Liver (tissue), 9 donors: ENCODE data around the gene PLA2G3. TPM values are rescaled to one million over a fixed set of nuclear protein-coding genes. Genes with fewer than 3 reads are reported as not detected.

ENCODE experiments used
- DNase-seq: peaks from one replicate; pipeline ENCODE4 v3.0.0-alpha.2; 2017; ENCODE audit warnings: low spot score
- H3K27ac ChIP-seq, 2 donors: one replicate each; pipeline ENCODE4 v1.7.0; 2013; ENCODE audit warnings: inconsistent platforms in 2 of 2, low read length in 2 of 2, control low read depth in 1 of 2, low read depth in 1 of 2, mild to moderate bottlenecking in 1 of 2
- H3K27me3 ChIP-seq, 4 donors: one replicate each; pipeline versions ENCODE4 v1.6.1 to v1.7.0; 2013; ENCODE audit warnings: low read length in 3 of 4, inconsistent platforms in 1 of 4, mild to moderate bottlenecking in 1 of 4, moderate library complexity in 1 of 4; ENCODE audit not compliant: control insufficient read depth in 4 of 4, insufficient read depth in 4 of 4
- H3K36me3 ChIP-seq, 4 donors: one replicate each; pipeline versions ENCODE4 v1.6.1 to v1.7.0; 2013; ENCODE audit warnings: low read length in 3 of 4, mild to moderate bottlenecking in 3 of 4, low read depth in 1 of 4, moderate library complexity in 1 of 4; ENCODE audit not compliant: control insufficient read depth in 4 of 4, insufficient read depth in 3 of 4
- H3K4me1 ChIP-seq, 4 donors: one replicate each; pipeline versions ENCODE4 v1.6.1 to v1.7.0; 2013; ENCODE audit warnings: low read length in 3 of 4, mild to moderate bottlenecking in 3 of 4, moderate library complexity in 1 of 4; ENCODE audit not compliant: control insufficient read depth in 4 of 4, insufficient read depth in 4 of 4
- H3K4me3 ChIP-seq, 3 donors: one replicate each; pipeline versions ENCODE4 v1.6.1 to v1.7.0; 2013; ENCODE audit warnings: low read length in 3 of 3, control low read depth in 1 of 3, low read depth in 1 of 3, mild to moderate bottlenecking in 1 of 3
- H3K9ac ChIP-seq, 2 donors: one replicate each; pipeline ENCODE4 v1.7.0; 2013; ENCODE audit warnings: low read length in 2 of 2, mild to moderate bottlenecking in 2 of 2, moderate library complexity in 2 of 2, control low read depth in 1 of 2, low read depth in 1 of 2
- H3K9me3 ChIP-seq, 4 donors: one replicate each; pipeline versions ENCODE4 v1.6.1 to v1.7.0; 2013; ENCODE audit warnings: low read length in 3 of 4; ENCODE audit not compliant: control insufficient read depth in 4 of 4
- EGR1 ChIP-seq, 2 donors: IDR thresholded peaks; 2 replicates each; pipeline ENCODE4 v1.6.1; 2016 to 2018; ENCODE audit warnings: antibody characterized with exemption in 2 of 2, low read depth in 2 of 2
- FOXA1 ChIP-seq: IDR thresholded peaks from 2 replicates; pipeline ENCODE4 v1.6.1; 2016; ENCODE audit warnings: antibody characterized with exemption
- FOXA2 ChIP-seq: IDR thresholded peaks from 2 replicates; pipeline ENCODE4 v1.6.1; 2016; ENCODE audit warnings: antibody characterized with exemption
- GABPA ChIP-seq, 2 donors: IDR thresholded peaks in 1 of 2; conservative IDR thresholded peaks in 1 of 2; 2 replicates each; pipeline ENCODE4 v1.6.1; 2016; ENCODE audit warnings: antibody characterized with exemption in 2 of 2, mild to moderate bottlenecking in 1 of 2, moderate library complexity in 1 of 2
- HNF4A ChIP-seq, 2 donors: conservative IDR thresholded peaks; 2 replicates each; pipeline ENCODE4 v1.6.1; 2016; ENCODE audit warnings: antibody characterized with exemption in 2 of 2, mild to moderate bottlenecking in 2 of 2
- HNF4G ChIP-seq: IDR thresholded peaks from 2 replicates; pipeline ENCODE4 v1.6.1; 2016; ENCODE audit warnings: antibody characterized with exemption
- JUND ChIP-seq, 2 donors: IDR thresholded peaks; 2 replicates each; pipeline ENCODE4 v1.6.1; 2016; ENCODE audit warnings: antibody characterized with exemption in 2 of 2
- NR2F2 ChIP-seq: IDR thresholded peaks from 2 replicates; pipeline ENCODE4 v1.6.1; 2016; ENCODE audit warnings: antibody characterized with exemption
- RAD21 ChIP-seq, 2 donors: IDR thresholded peaks; 2 replicates each; pipeline ENCODE4 v1.6.1; 2016; ENCODE audit warnings: antibody characterized with exemption in 2 of 2, mild to moderate bottlenecking in 2 of 2
- RXRA ChIP-seq, 2 donors: IDR thresholded peaks; 2 replicates each; pipeline ENCODE4 v1.6.1; 2017 to 2018; ENCODE audit warnings: antibody characterized with exemption in 2 of 2, mild to moderate bottlenecking in 1 of 2
- SP1 ChIP-seq: IDR thresholded peaks from 2 replicates; pipeline ENCODE4 v1.6.1; 2018; ENCODE audit warnings: antibody characterized with exemption, mild to moderate bottlenecking
- TAF1 ChIP-seq: conservative IDR thresholded peaks from 2 replicates; pipeline ENCODE4 v1.6.1; 2016; ENCODE audit warnings: antibody characterized with exemption, mild to moderate bottlenecking
- YY1 ChIP-seq: IDR thresholded peaks from 2 replicates; pipeline ENCODE4 v1.6.1; 2016; ENCODE audit warnings: antibody characterized with exemption, mild to moderate bottlenecking
- WGBS: extraction: QIAGEN DNeasy Blood & Tissue Kit; methylation state at CpG from one replicate; pipeline ENCODE4 v1.1.7; 2013; 5-methylcytosine and 5-hydroxymethylcytosine counted together
- polyA plus RNA-seq, 2 donors: library from polyadenylated mRNA; stranded (reverse) in 1 of 2; unstranded in 1 of 2; fragments of 200-250 nt in 1 of 2; fragments of >200 nt in 1 of 2; fragmentation: Nextera tagmentation in 1 of 2; extraction: Ambion mirVana in 1 of 2; gene quantifications; one replicate each; pipeline versions ENCODE4 v1.2.1 to v1.2.3, GENCODE V29; 2013 to 2015
- total RNA-seq, 2 donors: library from RNA; depleted of rRNA; stranded (reverse); fragments of >200 nt; gene quantifications; one replicate each; pipeline ENCODE4 v1.2.3, GENCODE V29; 2014
- TF ChIP-seq, protein P1 (sequence below): IDR thresholded peaks from 2 replicates; pipeline ENCODE4 v1.6.1; 2016; ENCODE audit warnings: antibody characterized with exemption
- TF ChIP-seq, protein P2 (sequence below): IDR thresholded peaks from 2 replicates; pipeline ENCODE4 v1.6.1; 2016; ENCODE audit warnings: antibody characterized with exemption
- TF ChIP-seq, protein P3 (sequence below): IDR thresholded peaks from 2 replicates; pipeline ENCODE4 v1.6.1; 2016; ENCODE audit warnings: antibody characterized with exemption, mild to moderate bottlenecking
- TF ChIP-seq, protein P4 (sequence below): IDR thresholded peaks from 2 replicates; pipeline ENCODE4 v1.6.1; 2016; ENCODE audit warnings: antibody characterized with exemption
- TF ChIP-seq, protein P5 (sequence below): fragments of 150-350 bp; IDR thresholded peaks from 2 replicates; pipeline ENCODE4 v1.5.1; 2017; ENCODE audit warnings: improper control_type of control experiment, low read depth, low read length; ENCODE audit not compliant: missing input control
- donor health status: healthy.
- donor health status: healthy.
- donor health status: healthy.
- donor health status: healthy.
- donor health status: healthy.

Gene PLA2G3
- total and polyA plus RNA-seq, 4 donors = not detected

DNA sequence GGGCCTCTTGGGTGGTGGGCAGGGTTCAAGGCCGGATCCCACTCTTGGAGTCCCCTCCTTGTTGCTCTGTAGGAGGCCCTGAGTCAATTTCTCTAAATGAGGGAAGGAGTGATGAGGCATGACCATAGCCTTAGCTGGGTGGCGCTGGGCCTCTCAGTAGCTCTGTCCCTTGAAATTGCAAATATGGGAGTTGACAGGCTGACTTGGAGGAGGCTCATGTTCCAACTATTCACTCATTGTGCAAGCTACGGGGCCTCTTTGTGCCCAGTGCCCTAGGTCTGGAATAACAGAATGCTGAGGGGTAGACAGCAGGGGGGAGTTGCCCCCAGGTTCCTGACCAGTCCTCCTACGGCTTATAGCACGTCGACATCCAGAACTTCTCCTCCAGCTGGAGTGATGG lies 40.9 kb downstream of the PLA2G3 start:
- no peaks in the 10 kb centered on the region for H3K27me3 ChIP-seq
- no peaks in the 10 kb centered on the region for H3K9me3 ChIP-seq
- no peak for DNase-seq
- H3K4me1 ChIP-seq = no peaks in the 10 kb centered on the region
- H3K9ac ChIP-seq = no peak overlapping the region
- TF ChIP-seq, protein P1, sequence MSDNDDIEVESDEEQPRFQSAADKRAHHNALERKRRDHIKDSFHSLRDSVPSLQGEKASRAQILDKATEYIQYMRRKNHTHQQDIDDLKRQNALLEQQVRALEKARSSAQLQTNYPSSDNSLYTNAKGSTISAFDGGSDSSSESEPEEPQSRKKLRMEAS = no peak
- TF ChIP-seq, protein P2, sequence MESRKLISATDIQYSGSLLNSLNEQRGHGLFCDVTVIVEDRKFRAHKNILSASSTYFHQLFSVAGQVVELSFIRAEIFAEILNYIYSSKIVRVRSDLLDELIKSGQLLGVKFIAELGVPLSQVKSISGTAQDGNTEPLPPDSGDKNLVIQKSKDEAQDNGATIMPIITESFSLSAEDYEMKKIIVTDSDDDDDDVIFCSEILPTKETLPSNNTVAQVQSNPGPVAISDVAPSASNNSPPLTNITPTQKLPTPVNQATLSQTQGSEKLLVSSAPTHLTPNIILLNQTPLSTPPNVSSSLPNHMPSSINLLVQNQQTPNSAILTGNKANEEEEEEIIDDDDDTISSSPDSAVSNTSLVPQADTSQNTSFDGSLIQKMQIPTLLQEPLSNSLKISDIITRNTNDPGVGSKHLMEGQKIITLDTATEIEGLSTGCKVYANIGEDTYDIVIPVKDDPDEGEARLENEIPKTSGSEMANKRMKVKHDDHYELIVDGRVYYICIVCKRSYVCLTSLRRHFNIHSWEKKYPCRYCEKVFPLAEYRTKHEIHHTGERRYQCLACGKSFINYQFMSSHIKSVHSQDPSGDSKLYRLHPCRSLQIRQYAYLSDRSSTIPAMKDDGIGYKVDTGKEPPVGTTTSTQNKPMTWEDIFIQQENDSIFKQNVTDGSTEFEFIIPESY = no peak
- TF ChIP-seq FOXA2 = no peak
- TF ChIP-seq GABPA (IDR thresholded peaks at IDR 0.05 in 1 of 2, conservative IDR thresholded peaks at IDR 0.05 in 1 of 2) = no peak
- TF ChIP-seq YY1 = no peak
- no peak for TF ChIP-seq NR2F2
- TF ChIP-seq, protein P3, sequence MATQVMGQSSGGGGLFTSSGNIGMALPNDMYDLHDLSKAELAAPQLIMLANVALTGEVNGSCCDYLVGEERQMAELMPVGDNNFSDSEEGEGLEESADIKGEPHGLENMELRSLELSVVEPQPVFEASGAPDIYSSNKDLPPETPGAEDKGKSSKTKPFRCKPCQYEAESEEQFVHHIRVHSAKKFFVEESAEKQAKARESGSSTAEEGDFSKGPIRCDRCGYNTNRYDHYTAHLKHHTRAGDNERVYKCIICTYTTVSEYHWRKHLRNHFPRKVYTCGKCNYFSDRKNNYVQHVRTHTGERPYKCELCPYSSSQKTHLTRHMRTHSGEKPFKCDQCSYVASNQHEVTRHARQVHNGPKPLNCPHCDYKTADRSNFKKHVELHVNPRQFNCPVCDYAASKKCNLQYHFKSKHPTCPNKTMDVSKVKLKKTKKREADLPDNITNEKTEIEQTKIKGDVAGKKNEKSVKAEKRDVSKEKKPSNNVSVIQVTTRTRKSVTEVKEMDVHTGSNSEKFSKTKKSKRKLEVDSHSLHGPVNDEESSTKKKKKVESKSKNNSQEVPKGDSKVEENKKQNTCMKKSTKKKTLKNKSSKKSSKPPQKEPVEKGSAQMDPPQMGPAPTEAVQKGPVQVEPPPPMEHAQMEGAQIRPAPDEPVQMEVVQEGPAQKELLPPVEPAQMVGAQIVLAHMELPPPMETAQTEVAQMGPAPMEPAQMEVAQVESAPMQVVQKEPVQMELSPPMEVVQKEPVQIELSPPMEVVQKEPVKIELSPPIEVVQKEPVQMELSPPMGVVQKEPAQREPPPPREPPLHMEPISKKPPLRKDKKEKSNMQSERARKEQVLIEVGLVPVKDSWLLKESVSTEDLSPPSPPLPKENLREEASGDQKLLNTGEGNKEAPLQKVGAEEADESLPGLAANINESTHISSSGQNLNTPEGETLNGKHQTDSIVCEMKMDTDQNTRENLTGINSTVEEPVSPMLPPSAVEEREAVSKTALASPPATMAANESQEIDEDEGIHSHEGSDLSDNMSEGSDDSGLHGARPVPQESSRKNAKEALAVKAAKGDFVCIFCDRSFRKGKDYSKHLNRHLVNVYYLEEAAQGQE = no peak
- no peak for TF ChIP-seq FOXA1
- TF ChIP-seq RXRA (IDR thresholded peaks at IDR 0.05) = no peak
- H3K27ac ChIP-seq = no peak overlapping the region
- H3K4me3 ChIP-seq = no peak overlapping the region
- H3K36me3 ChIP-seq = peaks cover 0 to 5% (median 2%) of the 10 kb centered on the region in 4 donors
- WGBS = 94% methylated on average over 6 of the region's 6 CpGs

DNA sequence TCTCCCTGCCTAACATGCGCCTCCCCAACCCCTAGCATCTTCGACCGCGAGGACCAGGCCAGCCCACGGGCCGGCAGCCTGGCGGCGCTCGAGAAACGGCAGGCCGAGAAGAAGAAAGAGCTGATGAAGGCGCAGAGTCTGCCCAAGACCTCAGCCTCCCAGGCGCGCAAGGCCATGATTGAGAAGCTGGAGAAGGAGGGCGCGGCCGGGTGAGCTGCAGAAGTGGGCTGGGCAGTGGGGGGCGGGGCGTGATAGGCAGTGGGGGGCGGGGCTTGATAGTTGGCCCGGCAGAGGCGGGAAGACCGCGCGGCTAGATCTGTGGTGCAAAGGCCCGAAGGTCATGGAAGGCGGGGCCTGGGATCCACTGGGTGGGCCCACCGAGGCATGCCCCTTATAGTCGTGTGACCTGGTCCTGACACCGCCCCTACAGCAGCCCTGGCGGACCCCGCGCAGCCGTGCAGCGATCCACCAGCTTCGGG lies 41.6 kb downstream of the PLA2G3 start:
- DNase-seq = no peak
- peaks cover 0 to 5% (median 2%) of the 10 kb centered on the region in 4 donors for H3K36me3 ChIP-seq
- H3K27ac ChIP-seq = no peak overlapping the region
- WGBS = 69% methylated on average over 36 of the region's 36 CpGs
- H3K27me3 ChIP-seq = no peaks in the 10 kb centered on the region
- no peak overlapping the region for H3K4me3 ChIP-seq
- H3K9me3 ChIP-seq = no peaks in the 10 kb centered on the region
- TF ChIP-seq, protein P4, sequence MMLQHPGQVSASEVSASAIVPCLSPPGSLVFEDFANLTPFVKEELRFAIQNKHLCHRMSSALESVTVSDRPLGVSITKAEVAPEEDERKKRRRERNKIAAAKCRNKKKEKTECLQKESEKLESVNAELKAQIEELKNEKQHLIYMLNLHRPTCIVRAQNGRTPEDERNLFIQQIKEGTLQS = no peak
- TF ChIP-seq YY1 (no peak), GABPA (IDR thresholded peaks at IDR 0.05 in 1 of 2, conservative IDR thresholded peaks at IDR 0.05 in 1 of 2) (no peak), HNF4G (no peak), FOXA2 (no peak), TAF1 (no peak), RXRA (IDR thresholded peaks at IDR 0.05) (no peak), SP1 (no peak), EGR1 (IDR thresholded peaks at IDR 0.05; ENCODE audit: low read depth in 2 of 2) (no peak), JUND (IDR thresholded peaks at IDR 0.05) (no peak), NR2F2 (no peak), FOXA1 (no peak), RAD21 (IDR thresholded peaks at IDR 0.05) (no peak), HNF4A (conservative IDR thresholded peaks at IDR 0.05) (no peak)
- TF ChIP-seq, protein P1 = no peak
- TF ChIP-seq, protein P5, sequence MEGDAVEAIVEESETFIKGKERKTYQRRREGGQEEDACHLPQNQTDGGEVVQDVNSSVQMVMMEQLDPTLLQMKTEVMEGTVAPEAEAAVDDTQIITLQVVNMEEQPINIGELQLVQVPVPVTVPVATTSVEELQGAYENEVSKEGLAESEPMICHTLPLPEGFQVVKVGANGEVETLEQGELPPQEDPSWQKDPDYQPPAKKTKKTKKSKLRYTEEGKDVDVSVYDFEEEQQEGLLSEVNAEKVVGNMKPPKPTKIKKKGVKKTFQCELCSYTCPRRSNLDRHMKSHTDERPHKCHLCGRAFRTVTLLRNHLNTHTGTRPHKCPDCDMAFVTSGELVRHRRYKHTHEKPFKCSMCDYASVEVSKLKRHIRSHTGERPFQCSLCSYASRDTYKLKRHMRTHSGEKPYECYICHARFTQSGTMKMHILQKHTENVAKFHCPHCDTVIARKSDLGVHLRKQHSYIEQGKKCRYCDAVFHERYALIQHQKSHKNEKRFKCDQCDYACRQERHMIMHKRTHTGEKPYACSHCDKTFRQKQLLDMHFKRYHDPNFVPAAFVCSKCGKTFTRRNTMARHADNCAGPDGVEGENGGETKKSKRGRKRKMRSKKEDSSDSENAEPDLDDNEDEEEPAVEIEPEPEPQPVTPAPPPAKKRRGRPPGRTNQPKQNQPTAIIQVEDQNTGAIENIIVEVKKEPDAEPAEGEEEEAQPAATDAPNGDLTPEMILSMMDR = no peak
- TF ChIP-seq, protein P3 = no peak
- TF ChIP-seq, protein P2 = no peak
- no peaks in the 10 kb centered on the region for H3K4me1 ChIP-seq
- no peak overlapping the region for H3K9ac ChIP-seq
